Iris pigment epithelial cell (primary cell): ENCODE data around the gene HPN.
"Not testable (repeated sequence)": the region's sequence is repeated elsewhere in the genome, so short reads cannot be mapped to it uniquely, and the experiment has no call there.

ENCODE experiments used
- DNase-seq: peaks from one replicate; pipeline ENCODE4 v3.0.0-alpha.2; 2011; ENCODE audit warnings: low read depth

HPN gene

DNA sequence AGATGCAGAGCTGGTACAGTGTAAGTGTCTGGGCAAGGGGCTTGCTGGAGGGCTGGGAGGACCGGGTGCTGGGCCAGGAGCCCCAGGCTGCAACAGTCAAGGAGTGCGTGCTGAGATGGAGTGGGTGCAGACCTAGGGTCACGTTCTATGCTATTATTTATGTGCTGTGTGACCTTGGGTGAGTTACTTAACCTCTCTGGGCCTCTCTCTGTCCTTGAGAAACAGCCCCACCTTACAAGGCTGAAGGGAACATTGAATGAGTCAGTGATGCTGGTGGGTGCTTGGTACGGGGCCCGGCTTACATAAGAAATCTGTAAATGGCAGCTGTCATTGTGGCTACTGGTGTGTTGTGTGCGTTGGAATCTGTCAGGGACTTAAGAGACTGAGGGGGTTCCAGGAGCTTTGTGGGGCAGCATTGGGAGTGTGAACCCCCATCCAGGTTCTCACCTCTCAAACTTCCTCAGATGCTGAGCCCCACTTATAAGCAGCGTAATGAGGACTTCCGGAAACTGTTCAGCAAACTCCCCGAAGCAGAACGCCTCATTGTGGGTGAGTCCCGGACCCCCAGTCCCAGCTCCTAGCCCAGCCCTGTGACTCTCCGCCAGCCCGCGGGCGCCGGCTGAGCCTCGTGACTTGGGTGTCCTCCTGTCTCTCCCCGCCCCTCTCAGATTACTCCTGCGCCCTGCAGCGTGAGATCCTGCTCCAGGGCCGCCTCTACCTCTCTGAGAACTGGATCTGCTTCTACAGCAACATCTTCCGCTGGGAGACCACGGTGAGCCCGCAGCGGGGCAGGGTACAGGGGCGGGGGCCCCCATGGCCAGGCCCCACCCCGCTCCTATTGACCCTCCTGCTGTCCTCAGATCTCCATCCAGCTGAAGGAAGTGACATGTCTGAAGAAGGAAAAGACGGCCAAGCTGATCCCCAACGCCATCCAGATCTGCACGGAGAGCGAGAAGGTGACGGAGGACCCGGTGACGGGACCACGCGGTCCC, 31.8 kb upstream of the HPN start:
- DNase-seq: peak; percentile 33

DNA sequence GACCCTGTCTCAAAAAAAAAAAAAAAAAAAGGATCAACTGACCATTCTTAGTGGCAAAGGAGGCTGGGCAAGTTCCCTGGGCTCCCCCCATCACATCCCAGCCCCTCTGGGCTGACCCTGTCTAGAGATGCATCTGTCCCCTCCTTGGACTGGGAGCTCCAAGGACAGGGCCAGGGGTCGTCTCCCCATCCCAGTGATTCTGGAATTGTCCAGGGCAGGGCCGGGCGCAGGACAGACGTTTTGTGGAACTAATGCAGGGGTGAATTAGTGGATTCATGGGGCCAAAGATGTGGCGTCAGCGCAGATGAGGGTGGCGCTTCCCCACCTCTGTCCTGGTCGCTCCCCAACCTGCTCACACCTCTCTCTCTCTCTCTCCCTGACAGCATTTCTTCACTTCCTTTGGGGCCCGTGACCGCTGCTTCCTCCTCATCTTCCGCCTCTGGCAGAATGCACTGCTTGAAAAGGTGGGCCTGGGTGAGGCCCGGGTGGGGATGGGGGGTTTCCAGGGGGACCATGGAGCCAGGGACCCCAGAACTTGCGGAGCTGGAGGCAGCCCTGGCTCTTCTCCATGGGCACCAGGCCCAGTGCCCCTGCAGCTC, 30.3 kb upstream of the HPN start:
- no peak for DNase-seq

DNA sequence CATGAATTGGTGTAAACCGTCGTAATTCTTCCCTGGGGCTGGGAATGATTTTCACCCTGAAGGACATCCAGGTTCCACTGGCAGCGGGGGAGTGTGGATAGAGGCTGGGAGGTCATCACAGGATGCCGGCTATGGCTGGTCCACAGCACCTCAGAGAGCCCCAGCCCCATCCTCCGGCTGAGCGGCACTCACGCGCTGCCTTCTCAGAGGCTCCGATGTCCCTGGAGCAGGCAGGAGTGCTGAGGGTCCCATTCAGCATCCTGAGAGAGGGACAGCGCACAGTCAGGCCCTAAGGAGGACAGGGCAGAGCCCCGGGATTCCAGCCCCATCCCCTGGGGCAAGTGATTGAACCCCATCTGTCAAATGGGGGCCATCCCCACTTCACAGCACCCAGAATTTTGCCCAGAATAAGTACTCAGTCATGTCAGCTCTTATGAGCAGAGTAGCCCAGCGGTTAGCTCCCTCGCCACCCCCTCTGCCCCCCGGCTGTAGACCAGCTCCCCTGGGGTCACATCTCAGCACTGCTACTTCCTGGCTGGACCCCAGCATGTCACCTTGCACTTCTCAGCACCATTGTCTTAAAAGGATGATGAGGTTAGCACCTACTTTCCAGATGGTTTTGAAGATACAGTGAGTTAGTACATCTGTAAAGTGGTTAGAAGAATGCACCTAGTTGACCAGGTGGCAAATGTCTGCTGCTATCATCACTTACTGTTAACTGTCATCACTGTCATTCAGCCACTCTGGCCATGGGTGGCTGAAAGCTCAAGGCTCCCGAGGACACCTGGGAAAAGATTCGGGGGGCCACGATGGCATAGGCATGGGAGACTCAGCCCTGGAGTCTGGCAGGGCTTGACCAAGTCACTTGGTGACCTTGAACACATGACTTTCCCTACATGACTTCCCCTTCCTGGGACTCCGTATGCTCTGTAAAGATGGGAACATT, 29.5 kb upstream of the HPN start:
- no peak for DNase-seq

DNA sequence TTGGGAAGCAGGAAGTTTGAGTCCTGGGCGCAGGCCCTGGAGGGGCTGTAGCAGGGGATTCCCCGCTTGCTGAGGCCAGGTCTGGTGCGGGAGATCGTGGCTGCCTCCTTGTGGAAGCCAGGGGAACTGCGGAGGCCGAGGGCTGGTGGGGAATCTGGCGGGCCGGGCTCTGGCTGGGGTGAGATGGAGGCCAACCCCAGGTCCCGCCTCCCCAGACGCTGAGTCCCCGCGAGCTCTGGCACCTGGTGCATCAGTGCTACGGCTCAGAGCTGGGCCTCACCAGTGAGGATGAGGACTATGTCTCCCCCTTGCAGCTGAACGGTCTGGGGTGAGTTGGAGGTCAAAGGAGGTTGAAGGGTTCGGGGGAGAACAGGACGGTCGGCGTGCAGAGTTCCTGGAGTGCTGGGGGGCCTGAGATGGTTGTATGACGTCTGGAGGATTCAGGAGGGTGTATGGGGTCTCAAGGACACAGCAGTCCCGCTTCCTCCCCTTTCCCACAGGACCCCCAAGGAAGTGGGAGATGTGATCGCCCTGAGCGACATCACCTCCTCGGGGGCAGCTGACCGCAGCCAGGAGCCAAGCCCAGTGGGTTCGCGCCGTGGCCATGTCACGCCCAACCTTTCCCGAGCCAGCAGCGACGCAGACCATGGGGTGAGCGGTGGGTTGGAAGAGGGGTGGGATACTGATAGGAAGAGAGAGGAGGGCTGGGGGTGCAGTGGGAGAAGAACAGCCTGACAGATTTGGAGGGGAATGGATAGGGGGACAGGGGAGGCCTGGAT, 28.3 kb upstream of the HPN start:
- DNase-seq: peak; percentile 70

DNA sequence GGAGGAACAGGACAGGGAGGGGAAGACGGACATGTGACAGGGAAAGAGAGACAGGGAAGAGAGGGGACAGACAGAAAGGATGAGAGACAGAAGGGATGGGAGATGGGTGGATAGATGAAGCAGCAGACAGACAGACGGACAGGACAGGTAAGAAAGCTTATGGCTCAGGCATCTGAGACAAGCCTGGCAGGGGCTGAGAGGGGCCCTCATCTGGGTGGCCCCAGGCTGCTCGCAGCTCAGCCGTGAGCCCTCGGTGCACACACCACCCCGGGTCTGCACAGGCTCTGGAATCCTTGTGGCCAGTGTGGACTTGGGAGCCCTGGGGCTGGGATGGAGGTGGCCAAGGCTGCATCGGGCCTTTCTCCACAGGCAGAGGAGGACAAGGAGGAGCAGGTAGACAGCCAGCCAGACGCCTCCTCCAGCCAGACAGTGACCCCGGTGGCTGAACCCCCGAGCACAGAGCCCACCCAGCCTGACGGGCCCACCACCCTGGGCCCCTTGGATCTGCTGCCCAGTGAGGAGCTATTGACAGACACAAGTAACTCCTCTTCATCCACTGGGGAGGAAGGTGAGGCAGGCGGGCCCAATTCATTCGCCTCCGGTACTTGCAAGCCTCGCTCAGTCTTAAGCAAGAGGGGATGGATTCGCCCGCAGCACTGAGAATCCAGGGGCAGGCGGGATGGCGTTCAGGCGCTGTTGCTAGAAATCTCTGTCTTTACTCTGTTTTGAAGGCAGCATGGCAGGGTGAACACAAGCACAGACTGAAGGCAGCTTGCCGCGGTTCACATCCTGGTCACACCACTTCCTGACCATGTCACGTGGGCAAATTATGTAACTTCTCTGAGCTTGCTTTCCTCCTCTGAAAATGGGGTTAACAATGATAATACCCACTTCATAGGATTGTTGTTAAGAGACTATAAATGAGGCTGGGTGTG, 27.4 kb upstream of the HPN start:
- DNase-seq: no peak

DNA sequence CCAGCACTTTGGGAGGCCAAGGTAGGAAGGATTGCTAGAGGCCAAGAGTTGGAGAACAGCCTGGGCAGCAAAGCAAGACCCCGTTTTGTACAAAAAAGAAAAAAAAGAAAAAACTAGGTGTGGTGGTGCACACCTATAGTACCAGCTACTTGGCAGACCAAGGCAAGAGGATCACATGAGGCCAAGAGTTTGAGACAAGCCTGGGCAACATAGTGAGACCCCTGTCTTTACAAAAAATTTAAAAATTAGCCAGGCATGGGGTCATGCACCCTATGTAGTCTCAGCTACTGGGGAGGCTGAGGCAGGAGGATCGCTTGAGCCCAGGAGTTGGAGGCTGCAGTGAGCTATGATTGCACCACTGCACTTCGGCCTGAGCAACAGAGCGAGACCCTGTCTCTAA, 26.7 kb upstream of the HPN start:
- DNase-seq: not testable (repeated sequence)

DNA sequence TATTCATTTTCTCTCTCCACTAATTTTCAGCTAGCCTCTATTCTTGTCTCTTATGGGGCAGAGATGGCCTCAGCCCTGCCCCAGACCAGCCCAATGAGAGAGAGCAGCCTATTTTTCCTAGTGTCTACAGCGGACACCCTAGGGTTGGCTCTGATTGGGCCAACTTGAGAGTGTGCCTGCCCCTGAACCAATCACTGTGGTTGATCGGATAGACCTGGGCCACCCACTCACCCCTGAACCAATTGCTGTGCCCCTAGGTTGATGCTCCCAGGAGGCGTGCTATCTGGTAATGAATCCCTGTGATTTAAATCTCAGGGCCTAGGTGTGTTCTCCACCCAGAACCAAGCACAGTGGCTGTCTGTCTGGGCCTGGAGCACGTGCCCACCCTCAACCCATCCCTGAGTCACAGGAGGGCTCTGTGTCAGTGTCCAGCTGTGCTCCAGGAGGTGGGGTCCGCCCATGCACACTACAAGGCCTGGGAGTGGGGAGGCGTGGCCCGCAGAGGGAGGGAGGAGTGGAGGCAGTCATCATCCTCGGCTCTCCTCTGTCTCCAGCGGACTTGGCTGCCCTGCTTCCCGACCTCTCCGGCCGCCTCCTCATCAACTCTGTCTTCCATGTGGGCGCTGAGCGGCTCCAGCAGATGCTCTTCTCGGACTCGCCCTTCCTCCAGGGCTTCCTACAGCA, 26.1 kb upstream of the HPN start:
- DNase-seq: peak; percentile 30

DNA sequence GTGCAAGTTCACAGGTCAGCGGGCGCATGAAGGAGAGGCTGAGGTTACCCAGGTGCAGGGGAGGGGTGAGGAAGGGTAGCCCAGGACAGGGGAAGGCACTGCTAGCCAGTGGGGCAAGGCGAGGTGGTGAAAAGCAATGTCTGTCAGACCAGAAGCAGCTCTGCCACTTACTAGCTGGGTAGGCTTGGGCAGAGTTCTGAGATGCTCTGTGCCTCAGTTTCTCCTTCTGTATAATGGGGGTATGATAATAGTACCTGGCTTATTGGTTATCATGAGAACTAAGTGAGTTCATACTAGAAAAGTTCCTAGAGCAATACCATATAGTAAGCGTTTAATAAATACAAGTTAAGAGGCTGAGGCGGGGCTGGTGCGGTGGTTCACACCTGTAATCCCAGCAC, 25.6 kb upstream of the HPN start:
- no peak for DNase-seq

DNA sequence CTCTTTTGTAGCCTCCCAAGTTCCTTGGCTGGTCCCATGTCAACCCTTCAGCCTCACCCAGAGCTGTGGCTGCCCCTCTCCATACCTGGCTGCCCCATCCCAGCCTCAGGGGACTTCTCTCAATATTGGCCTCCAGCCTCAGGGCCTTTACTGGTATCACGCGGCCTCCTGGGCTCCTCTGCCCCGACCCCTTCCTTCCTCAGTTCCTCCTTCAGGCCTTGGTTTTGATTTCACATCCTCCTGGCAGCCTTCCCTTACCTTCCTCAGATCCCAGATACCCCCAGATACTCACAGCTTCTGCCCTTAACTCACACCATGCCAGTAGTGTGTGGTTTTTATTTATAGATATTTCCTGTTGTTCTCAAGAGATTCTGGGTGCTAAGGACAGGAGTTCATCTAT, 24.0 kb upstream of the HPN start:
- no peak for DNase-seq

DNA sequence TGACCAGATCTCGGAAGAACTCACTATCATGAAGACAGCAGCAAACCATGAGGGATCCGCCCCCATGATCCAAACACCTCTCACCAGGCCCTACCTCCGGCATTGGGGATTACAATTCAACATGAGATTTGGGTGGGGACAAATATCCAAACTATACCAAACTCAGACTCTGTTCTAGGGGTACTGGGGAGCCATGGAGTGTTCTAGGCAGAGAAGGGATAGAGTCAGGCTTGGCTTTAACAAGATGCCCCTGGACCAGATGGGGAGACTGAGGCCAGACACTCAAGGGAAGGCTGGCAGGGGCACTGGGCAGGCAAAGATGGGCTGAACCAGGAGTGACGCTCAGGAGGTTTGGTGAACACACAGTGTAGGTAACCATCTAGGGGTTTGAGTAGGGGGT, 23.1 kb upstream of the HPN start:
- DNase-seq: no peak

DNA sequence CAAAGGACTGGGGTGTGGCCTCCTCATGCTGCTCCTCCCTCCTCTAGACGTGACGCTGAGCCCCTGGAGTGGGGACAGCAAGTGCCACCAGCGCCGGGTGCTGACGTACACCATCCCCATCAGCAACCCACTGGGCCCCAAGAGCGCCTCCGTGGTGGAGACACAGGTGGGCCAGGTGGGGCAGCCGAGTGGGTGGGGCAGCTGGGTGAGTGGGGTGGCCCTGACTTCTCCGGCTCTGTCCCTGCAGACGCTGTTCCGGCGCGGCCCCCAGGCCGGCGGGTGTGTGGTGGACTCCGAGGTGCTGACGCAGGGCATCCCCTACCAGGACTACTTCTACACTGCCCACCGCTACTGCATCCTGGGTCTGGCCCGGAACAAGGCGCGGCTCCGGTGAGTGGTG, 22.4 kb upstream of the HPN start:
- no peak for DNase-seq

DNA sequence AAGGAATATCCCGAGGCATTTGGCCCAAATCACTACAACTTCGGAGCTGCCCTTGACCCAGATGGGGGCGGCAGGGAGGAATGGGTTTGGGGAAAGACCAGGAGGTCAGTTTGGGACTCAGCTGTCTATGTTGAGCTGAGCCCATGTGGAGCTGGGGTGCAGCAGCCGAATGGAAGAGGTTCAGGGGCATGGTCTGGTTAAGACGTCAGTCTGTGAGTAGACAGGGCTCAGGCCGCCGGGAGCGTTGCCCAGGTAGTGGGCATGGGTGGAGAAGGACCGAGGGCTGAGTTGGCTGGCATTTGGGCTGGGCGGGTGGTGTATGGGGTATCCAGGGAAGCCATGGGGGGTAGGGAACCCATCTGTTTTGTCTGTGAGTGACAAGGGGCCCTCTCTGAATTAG, 20.5 kb upstream of the HPN start:
- no peak for DNase-seq

DNA sequence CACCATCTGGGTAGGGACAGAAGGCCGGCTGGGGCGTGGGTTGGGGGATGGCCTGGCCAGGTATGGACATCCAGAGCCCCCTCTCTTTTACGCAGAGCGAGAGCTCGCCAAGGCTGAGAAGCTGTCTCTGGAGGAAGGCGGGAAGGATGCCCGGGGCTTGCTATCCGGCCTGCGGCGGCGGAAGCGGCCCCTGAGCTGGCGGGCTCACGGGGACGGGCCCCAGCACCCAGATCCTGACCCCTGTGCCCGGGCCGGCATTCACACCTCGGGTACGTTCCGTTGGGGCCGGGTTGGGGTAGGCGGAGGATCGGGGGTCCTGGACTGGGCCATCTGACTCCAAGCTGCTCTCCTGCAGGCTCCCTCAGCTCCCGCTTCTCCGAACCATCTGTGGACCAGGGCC, 19.9 kb upstream of the HPN start:
- no peak for DNase-seq

DNA sequence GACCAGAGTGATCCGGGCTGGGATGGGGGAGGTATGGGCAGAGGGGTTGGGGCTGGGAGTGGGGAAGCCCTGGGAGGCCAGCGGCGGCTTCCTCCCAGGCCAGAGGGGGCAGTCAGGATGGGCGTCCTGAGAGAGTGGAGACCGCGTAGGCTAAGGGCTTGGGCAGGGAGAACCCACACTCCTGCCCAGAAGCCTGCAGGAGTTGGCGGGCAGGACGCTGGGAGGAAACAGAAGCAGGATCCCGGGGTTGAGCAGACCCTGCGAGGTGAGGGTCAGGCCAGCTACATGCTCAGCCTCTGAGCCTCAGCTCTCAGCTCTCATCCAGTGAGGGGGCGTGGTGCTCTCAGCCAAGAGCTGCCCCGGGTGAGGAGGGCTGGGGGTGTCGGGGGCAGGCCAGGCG, 19.1 kb upstream of the HPN start:
- no peak for DNase-seq

DNA sequence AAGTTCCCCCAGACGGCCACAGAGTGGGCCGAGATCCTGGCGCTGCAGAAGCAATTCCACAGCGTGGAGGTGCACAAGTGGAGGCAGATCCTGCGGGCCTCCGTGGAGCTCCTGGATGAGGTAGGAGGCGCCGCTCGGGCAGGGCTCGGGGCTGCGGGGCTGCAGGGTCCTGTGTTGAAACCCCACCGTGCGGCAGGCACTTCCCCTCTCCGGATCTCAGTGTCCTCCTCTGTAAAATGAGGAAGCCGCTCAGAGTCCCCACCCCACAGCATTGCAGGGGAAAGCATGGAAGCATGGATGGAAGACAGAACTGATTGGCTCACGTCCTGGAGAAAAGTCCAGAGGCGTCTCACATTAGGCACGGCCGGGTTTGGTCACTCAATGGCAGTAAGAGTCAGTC, 18.1 kb upstream of the HPN start:
- no peak for DNase-seq

DNA sequence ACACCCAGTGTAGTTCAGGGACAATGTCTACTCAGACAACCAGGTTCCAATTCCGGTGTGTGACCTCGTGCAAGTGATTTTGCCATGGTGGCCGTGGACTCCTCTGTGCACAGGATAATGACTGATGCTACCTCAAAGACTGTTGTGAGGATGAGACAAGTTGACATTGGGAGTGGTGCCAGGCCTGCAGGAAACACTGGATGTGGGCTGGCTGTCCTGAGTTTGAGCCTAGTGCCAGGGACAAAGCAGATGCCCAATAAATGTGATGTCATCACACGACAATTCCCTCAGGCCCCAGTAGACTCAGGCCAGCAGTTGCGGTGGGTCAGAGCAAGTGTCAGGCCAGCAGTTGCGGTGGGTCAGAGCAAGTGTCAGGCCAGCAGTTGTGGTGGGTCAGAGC, 17.4 kb upstream of the HPN start:
- DNase-seq: no peak

DNA sequence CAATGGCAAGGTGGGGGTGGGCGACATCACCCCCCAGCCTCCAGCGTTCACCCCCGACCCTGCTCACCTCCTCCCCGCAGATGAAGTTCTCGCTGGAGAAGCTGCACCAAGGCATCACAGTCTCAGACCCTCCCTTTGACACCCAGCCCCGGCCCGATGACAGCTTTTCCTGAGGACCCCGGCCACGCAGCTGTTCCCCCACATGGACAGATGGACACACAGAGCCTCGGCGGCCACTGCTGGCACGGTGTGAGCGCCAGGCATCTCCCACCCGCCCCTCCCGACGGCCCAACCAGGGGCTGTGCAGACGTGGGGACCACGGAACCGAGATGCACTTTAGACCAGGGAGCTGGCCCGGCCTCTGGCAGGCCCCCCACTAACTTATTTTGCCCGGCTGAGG, 15.6 kb upstream of the HPN start:
- DNase-seq: no peak

DNA sequence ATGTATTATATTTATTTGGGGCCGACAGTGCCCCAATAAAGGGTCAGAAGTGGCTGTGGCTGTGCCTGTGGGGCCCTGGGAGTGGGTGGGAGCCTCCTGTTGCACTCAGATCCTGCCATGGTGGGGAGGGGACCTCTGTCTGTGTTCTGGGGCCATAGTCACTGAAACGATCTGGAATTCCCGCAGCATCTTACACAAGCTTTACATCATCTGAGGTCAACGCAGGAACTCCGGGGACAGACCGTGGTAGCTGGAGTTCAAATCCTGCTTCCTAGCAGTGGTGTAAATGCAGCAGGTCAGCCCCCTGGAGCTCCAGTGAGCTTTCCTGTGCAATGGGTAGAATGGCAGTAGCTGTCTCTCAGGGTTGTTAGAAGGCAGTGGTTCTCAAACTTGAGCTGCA, 15.1 kb upstream of the HPN start:
- DNase-seq: no peak

DNA sequence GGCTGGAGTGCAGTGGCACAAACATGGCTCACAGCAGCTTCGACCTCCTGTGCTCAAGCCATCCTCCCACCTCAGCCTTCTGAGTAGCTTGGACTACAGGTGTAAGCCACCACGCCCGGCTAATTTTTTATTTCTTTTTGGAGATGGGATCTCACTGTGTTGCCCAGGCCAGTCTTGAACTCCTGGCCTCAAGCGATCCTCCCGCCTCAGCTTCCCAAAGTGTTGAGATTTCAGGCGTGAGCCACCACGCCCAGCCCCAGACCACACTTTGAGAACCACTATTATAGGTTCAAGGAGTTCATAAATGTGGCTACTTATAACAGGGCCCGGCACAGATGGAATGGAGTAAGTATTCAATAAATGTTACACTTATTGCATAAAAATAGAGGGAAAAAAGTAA, 14.5 kb upstream of the HPN start:
- DNase-seq: no peak
